NCI-H2227 (cell line): ENCODE data around the gene TUBB8.
"Not testable (repeated sequence)": the region's sequence is repeated elsewhere in the genome, so short reads cannot be mapped to it uniquely, and the experiment has no call there.

Source experiments
- DNase-seq: peaks from one replicate; lab custom pipeline; 2025; ENCODE audit not compliant: unreplicated experiment; lab: John Stamatoyannopoulos, UW

The TUBB8 gene

DNA sequence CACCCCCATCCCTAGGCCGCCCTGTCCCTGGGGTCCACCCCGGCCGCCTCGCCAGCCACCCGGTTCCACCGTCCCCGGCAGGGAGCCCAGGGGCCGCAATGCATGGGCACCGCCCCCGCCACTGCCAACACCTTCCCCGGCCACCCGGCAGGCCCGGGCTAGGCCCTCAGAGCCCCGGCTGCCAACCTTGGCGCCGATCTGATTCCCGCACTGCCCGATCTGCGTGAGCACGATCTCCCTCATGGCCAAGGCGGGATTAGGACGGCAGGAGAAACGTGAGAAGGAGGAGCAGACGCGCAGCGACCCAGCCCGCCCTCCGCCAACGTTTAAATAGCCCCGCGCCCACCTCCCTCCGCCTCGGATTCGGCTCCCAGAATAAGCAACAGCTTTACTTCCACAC, at the start of gene TUBB8:
TSS of gene TUBB8 (minus strand) at position 301 of the 400 bp plus-strand sequence. CDS start at position 243, 58 bp downstream.
- DNase-seq, result no peak

DNA sequence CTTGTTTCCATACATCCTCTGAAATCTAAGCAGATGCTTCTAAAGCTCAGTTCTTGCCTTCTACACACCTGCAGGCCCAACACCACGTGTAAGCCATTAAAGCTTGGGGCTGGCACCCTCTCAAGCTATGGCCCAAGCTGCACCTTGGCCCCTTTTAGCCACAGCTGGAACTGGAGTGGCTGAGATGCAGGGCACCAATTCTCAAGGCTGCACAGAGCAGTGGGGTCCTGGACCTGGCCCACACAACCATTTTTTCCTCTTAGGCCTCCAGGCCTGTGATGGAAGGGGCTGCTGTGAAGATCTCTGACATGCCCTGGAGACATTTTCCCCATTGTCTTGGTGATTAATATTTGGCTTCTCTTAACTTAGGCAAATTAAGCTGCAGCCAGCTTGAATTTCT, 47.4 kb upstream of the TUBB8 start:
- no peak for DNase-seq

DNA sequence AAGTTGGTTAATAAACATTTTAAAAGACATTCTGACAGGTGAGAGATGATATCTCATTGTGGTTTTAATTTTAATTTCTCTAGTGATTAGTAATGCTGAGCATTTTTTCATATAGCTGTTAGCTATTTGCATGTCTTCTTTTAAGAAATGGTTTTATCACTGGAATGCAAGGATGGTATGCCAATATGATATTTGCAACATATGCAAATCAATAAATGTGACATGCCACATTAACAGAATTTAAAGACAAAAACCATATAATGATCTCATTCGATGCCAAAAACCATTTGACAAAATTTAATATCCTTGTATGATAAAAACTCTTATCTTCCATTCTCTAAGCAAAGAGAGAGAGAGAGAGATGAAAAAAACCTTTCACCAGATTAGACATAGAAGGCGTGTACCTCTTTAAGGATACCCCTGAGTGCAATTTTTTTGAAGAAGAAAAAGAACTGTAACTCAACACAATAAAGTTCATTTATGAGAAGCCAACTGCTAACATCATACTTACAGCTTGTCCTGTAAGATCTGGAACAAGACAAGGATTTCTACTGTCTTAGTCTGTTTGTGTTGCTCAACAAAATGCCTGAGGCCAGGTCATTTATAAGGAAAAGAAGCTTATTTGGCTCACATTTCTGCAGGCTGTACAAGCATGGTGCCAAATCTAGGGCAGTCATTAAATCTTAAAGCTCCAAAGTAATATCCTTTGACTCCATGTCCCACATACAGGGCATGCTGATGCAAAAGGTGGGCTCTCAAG, 46.4 kb upstream of the TUBB8 start:
- no peak for DNase-seq

DNA sequence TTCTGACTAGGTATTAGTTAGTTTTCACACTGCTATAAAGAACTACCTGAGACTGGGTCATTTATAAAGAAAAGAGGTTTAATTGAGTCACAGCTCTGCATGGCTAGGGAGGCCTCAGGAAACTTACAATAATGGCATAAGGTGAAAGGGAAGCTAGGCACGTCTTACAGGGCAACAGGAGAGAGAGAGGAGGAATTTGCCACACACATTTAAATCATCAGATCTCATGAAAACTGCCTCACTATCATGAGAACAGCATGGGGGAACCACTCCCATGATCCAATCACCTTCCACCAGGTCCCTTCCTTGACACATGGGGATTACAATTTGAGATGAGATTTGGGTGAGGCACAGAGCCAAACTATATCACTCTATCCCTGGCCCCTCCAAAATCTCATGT, 45.5 kb upstream of the TUBB8 start:
- no peak for DNase-seq

DNA sequence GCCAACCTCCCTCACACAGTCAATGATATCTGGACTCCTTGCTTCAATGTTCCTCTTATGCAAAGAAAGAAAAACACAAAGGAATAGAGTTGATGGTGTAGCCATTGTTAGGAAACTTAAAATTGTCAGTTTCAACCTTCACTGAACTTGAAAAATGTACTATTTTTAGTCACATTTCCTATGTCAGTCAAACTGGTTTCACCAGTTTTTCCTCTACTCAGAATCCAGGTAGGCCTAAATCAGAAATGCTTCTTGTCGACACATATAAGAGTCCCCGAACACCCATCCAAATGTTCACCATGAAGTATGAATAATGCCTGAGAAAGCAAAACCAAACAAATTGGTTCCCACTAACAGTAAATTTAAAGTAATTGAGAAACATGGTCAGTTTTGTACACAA, 43.8 kb upstream of the TUBB8 start:
- DNase-seq, result no peak

DNA sequence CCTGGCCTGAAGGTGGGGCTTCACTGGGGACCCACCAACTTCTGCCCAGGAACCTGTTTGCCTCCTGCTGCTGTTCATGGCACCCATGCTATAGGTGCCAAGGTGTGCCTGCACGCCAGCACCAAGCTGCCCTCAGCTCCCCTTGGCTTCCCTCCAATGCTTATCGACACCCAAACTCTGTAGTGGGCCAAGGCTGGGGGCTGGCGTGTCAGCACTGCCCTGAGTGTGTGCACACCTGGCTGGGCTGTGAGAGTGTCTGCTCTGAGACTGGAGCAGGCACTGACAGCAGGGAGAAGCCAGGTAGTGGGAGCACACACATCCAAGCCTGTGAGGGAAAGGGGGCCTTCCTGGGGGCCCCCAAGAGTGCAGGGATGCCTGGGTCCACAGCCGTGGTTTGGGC, 43.1 kb upstream of the TUBB8 start:
- DNase-seq, result no peak

DNA sequence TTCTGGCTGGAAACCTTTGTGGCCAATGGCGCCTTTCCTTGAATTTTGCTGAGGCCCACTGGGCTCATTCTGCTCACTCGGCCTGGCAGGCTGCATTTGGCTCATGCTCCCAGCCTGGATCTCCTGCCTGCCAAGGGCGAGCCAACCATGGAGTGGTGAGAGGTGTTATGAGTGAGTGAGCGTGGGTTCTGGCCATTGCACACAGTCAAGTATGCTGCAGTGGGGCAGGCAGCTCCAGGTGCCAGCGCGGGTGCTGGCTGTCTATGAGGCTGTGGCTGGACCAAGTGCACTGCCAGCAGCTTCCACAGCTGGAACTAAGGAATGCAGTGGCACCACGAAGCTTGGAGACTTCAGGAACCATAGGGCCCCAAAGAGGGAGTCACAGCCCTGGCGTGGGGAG, 42.2 kb upstream of the TUBB8 start:
- DNase-seq, result no peak

DNA sequence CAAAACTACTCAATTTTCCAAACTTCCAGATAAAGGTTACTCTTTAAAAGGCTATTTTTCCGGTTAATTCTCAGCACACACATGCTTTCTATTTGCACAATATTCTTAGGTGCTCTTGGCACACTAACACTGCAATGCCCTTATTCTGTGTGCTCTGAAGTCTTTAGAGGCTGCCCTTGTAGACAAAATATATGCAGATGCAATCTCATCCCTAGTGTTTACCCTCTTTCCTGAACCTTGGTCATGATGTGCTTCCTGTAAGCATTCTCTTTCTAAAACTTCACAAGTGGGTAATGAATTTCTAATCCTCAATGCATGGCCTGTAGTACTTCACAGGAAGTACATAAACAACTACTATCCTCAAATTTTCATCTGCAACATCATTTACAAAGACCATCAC, 41.1 kb upstream of the TUBB8 start:
- DNase-seq, result no peak

DNA sequence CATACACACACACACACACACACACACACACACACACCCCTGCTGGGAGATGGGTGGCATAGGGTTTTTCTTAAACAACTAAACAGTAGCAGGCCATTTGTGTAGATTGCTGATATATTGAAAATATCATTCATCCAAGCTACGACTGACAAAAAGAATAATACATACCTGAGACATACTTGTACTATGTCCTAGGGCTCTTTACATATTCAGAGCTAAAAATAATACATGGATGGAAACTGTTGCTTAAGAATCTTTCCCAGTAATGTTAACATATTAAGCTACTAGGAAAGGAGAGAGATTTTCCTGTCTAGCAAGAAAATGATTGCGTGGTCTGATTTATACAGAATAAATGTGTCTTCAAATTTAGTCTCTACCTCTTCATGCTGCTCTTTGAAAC, 40.2 kb upstream of the TUBB8 start:
- DNase-seq, result no peak

DNA sequence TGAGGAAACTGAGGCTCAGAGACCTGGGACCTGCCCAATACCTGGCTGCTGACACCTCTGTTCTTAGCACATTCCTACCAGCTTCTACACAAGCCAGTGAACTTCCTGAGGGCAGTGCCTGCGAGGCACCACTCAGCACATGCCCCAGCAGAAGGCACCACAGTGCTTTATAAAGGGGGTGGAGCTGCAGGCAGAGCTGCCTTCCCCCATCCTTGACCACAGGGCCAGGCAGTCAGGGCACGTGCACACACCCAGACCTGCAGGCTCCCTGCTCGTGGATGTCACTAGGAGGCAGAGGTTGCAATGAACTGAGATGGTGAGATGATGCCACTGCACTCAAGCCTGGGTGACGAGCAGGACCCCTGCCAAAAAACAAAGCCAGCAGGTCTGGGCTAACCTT, 39.2 kb upstream of the TUBB8 start:
- no peak for DNase-seq

DNA sequence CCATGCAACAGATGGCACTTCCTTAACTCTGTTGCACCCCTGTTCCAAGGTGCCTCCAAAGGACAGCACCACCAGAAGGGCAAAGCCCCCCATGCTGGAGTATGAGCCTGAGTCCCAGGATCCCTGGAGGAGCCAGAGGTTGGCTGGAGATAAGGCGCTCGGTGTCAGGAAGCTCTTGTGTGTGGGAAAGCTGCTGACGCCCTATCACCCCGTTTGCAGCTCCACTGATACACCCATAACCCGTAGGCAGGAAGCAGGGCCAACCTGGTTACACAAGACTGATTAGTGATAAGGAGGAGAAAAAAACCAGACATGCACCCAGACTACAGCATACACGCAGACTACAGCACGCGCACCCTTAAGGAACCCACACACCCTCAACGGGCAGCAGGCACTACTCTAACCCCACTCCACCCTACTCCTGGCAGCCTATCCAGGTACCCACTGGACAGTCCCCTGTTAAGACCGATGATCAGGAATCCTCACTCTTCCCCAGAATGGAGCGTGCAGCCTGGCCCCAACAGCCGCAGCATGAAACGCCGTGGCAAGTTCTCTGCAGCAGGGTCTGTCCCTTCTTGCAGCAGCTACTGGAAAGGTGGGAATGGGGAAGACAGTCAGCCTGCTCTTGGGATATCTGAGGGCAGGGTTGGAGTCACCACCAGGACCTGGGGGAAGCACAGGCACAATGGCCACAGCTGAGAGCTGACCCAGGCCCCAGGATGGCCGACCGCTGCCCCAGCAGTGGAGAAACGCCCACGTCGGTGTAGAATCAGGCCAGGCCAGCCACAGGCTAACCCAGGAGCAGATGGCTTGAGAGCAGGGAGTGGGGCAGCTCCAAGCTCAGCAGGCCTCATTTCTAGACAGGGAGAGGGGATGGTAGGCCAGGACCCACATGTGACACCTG, 38.3 kb upstream of the TUBB8 start:
- no peak for DNase-seq

DNA sequence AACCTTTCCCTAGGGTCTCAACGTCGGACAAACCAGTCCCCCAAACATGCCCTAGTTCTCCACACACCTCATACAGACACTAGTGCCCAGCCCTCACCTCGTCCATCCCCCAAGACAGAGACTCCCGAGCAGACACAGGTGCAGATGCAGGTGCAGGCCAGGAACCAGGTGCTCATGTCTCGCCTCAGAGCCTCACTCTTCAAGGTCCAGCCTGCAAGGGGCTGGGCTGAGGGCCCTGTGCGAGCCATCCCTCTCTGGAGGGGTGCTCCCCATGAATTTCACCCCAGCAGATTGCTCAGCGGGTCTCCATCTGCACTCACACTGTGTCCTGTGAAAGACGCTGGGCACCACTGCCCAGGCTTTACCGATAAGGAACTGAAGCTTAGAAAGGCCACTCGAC, 36.9 kb upstream of the TUBB8 start:
- DNase-seq, result no peak

DNA sequence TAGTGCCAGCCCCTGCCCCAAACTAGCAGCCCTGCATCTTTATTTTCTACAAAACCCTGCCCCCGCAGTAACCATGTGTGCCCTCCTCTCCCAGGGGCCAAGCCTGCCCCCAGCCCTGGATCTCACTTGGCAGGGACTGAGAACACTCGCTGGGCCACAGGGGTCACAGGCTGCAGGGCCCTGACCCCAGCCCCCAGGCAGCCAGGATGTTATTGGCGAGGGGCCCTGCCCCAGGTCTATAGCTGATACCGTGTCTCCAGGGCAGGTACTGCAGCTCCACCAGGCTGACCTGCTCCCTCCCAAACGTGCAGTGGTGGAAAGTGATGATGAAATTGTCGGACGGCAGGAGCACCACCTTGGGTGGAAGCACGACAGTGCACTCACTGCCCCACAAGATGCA, 35.9 kb upstream of the TUBB8 start:
- DNase-seq, result no peak

DNA sequence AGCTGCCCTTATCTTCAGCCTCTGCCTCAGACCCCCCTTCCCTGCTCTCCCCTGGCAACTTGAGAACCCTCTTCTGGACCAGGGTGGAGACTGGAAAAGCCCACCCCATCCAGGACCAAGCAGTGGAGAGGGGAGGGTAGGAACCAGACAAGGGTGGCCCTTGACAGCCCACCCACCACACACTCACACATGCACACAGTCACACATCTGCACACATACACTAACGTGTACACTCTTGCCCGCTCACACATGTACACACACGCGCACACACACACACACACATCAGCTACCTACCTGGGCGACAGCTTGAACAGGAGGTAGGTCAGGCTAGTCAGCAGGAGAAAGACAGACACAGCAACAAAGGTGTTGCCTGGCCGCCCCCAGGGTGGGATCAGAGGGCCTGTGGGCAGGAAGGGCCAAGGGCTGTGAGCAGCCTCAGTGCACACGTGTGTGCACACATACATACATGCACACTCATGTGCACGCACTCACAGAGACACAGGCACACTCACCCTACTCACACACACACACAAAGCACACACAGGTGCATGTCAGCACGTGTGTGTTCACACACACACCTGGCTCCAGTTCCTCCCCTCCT, 34.9 kb upstream of the TUBB8 start:
- DNase-seq, result no peak

DNA sequence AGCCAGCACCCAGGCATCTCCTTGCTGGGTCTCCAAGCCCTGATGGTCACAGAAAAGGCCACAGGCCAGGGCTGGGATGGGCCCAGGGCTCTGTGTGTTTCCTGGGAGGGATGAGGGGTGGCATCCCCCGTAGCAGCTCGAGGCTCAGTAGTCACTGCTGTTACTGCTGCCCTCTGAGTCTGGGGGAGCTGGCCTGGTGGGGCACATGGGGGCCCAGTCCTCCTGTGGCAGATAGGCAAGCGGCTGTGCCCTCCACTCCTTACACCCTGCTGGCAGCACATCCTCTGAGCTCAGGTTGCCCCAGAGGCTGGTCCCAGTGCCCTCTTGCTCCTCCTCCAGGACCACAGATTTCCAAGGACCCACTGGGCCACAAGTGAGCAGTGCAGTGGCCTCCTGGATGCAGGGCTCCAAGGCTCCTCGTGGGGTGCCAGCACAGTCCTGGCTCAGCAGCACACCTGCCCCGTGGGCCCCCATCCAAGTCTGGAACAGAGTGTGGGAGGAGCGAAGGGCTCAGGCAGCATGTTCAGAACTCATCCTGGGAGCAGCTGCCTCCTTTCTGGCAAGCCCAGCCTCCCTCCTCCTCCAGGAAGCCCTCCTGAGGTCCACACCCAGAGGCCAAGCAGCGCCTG, 31.5 kb upstream of the TUBB8 start:
- DNase-seq, result no peak

DNA sequence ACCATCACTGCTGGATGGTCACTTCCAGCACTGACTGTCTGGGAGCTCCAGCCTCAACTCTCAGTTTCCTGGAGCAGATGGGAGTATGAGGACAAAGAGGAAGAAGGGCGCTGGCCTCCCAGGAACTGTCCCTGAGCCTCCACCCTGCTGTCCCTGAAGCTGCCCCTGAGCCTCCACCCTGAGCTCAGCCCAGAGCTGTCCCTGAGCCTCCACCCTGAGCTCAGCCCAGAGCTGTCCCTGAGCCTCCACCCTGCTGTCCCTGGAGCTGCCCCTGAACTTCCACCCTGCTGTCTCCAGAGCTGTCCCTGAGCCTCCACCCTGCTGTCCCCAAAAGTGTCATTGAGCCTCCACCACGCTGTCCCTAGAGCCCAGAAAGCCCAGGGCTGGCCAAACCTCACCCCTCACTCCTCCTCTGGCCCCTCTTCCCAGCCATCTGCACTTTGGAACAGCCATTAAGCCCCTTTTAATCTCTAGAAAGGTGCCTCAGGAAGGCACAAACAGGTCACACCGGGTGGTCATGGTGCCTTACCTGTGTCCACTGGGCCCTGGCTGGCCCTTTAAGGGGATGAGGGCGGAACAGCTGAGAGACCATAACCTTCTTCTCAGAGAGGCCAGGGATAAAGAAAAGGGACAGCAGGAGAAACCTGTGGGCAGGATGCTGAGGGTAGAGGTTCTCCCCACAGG, 30.6 kb upstream of the TUBB8 start:
- no peak for DNase-seq

DNA sequence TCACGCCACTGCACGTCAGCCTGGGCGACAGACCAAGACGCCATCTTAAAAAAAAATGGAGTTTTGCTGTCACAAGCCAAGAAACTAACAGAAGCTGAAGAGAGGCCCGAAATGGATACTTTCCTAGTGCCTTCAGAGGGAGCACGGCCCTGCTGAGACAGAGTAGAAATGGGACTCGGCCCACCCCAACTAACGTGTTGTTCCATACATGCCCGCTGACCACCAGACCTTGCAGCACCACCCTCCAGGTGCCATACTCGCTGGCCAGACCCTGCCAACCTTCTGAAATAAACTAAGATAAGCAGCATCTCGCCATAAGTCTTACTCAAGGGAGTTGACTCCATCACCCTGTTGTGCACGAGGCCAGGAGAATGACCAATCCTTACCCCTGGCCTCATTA, 29.5 kb upstream of the TUBB8 start:
- no peak for DNase-seq

DNA sequence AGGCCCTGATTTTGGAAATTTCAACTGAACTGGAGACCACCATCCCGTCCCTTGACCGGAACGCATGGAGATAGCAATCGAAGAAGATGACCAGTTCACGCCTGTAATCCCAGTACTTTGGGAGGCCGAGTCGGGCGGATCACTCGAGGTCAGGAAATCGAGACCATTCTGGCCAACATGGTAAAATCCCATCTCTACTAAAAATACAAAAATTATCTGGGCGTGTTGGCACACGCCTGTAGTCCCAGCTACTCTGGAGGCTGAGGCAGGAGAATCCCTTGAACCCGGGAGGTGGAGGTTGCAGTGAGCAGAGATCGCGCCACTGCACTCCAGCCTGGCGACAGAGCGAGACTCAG, 25.1 kb upstream of the TUBB8 start:
- not testable (repeated sequence) for DNase-seq

DNA sequence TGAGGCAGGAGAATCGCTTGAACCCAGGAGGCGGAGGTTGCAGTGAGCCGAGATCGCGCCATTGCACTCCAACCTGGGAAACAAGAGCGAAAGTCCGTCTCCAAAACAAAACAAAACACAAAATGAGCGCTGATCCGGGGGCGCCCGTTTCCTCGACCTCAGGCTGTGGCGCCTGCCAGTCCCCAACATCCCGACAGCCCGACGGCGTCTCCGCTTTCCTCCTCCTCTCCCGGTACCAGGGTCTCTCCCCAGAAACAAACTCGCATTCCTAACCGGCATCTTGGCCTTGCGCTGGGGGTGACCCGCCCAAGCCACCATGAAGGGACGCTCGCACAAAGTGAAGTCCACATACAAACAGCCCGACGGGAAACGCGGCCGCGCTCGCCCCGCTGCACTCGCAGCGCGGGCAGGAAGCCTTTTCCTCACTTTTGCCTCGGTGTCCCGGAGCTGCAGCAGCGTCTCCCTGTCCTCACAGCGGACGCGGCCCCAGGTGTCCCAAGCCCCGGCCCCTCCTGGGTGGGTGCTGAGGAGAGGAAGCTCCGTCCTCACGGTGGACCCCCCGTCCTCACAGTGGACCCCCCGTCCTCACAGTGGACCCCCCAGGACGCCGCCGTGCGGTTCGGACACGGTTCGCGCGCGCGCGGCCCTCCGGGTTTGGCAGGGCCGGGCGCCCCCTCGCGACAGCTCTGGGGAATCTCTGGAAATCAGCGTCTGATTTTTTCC, 24.6 kb upstream of the TUBB8 start:
- DNase-seq, result peak; percentile 64

DNA sequence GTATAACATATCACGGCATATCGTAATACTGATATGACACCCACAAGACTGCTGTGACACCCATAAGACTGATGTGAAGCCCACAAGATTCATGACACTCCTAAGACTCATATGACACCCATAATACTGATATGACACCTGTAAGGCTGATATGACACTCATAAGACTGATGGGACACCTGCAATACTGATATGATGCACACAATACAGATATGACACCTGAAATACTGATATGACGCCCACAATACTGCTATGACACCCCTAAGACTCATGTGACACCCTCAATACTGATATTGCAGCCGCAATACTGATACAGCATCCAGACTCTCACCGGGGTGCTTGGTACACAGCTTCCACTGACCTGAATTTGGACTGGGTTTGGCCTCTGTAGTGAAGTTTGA, 19.1 kb upstream of the TUBB8 start:
- DNase-seq, result not testable (repeated sequence)
